Neural crest cell (in vitro differentiated cells): ENCODE measurements around the gene GABARAP. TPM values are rescaled to one million over a fixed set of nuclear protein-coding genes. Genes with fewer than 3 reads are reported as not detected.
A peak's percentile ranks its signal among the peaks of the same experiment; 100 is the strongest.

Experiments
- DNase-seq: peaks from one replicate; pipeline ENCODE4 v3.0.0; 2021; ENCODE audit warnings: low read depth, mixed read lengths, low spot score
- H3K27ac Mint-ChIP-seq: one replicate; pipeline ENCODE4 v1.8.0; 2021; ENCODE audit warnings: mild to moderate bottlenecking, mixed read lengths; ENCODE audit not compliant: unreplicated experiment
- H3K27me3 Mint-ChIP-seq: 2 replicates; pipeline ENCODE4 v1.8.0; 2021; ENCODE audit warnings: low read depth, mild to moderate bottlenecking, mixed read lengths
- H3K36me3 Mint-ChIP-seq: 2 replicates; pipeline ENCODE4 v1.8.0; 2021; ENCODE audit warnings: low read depth, mild to moderate bottlenecking, mixed read lengths
- H3K4me1 Mint-ChIP-seq: 2 replicates; pipeline ENCODE4 v1.8.0; 2021; ENCODE audit warnings: mixed read lengths
- H3K4me3 Mint-ChIP-seq: one replicate; pipeline ENCODE4 v1.8.0; 2021; ENCODE audit warnings: mild to moderate bottlenecking, mixed read lengths
- H3K9me3 Mint-ChIP-seq: 2 replicates; pipeline ENCODE4 v1.8.0; 2021; ENCODE audit warnings: mixed read lengths
- total RNA-seq: library from RNA; stranded (reverse); gene quantifications from 2 replicates; pipeline ENCODE4 v1.2.1, GENCODE V29; 2021
- TF ChIP-seq, protein P1 (sequence below): fragments of 200-600 bp; sonication (generic); conservative IDR thresholded peaks from 2 replicates; pipeline ENCODE4 v1.5.0; 2021; ENCODE audit warnings: antibody characterized with exemption, mild to moderate bottlenecking

Gene GABARAP
- total RNA-seq, 1 donor from 2014 or later = 470 TPM

DNA sequence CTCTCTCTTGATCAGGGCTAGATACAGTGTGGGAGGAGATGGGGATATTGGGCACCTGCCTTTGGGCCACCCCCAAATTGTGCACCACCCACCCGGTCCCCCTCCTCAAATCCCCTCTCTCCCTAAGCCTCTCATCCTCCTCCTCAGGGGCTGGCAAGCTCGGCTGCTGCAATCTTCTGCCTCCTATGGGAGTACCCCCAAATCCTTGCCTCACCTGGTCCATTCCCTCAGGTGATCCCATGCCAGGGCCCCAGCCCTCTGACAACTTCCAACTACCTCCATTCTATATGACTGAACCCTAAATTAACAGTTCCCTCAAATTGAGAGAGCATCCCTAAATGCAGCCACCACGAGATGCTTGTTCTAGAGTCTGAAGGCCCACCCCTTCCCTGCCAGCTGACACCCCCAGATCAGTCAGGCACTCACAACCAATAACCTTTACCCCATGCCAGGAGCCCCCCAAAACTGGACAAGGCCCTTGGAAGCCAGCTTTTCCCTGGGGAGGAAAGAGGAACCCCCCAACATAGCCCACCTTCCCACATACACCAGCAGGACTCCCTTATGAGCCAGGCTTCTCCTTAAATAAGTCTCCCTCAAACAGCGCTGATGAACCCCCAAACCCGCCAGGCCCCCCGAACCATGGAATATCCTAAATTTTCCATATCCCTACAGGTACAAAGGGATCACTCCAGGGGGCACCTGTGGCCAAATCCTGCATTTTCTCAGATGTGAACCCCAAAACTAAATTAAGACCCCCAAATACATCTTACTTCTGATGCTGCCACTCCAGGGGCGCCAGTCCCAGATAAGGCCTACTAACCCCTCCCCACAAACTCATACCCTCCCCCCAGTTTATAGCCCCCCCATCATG is 25.8 kb downstream of the GABARAP start:
- peaks cover 84% of the 10 kb centered on the region for H3K4me1 Mint-ChIP-seq
- peaks cover 50% of the 10 kb centered on the region for H3K27me3 Mint-ChIP-seq
- peak overlapping the region; percentile 91 for H3K27ac Mint-ChIP-seq
- peak overlapping the region; percentile 91 for H3K4me3 Mint-ChIP-seq
- no peaks in the 10 kb centered on the region for H3K36me3 Mint-ChIP-seq
- TF ChIP-seq, protein P1, sequence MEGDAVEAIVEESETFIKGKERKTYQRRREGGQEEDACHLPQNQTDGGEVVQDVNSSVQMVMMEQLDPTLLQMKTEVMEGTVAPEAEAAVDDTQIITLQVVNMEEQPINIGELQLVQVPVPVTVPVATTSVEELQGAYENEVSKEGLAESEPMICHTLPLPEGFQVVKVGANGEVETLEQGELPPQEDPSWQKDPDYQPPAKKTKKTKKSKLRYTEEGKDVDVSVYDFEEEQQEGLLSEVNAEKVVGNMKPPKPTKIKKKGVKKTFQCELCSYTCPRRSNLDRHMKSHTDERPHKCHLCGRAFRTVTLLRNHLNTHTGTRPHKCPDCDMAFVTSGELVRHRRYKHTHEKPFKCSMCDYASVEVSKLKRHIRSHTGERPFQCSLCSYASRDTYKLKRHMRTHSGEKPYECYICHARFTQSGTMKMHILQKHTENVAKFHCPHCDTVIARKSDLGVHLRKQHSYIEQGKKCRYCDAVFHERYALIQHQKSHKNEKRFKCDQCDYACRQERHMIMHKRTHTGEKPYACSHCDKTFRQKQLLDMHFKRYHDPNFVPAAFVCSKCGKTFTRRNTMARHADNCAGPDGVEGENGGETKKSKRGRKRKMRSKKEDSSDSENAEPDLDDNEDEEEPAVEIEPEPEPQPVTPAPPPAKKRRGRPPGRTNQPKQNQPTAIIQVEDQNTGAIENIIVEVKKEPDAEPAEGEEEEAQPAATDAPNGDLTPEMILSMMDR = no peak
- DNase-seq = no peak
- H3K9me3 Mint-ChIP-seq = no peaks in the 10 kb centered on the region

DNA sequence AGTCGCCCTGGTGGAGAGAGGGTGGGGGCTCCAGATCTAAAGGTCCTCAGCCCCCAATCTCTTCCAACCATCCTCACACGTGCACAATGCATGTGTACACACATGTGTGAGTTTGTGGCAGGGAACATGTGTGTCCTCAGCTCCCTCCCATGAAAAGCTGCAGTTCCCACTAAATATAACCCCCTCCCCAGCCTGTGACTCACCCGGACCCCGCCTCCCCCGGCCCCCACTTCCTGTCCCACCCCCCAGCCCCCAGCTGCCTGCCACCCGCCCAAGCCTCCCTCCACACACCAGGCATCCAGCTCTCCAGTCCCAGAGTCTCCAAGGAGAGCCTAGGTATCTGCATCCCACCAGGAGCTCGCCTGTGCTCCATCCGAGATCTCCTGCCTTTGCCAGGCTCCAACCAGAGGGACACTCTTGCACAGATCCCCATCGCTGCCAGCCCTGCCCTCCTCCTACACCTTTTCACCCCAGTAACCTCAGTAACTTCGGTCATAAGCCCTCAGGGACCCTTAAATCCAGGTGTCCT is 26.5 kb downstream of the GABARAP start:
- TF ChIP-seq, protein P1 = no peak
- no peak for DNase-seq
- no peaks in the 10 kb centered on the region for H3K36me3 Mint-ChIP-seq
- H3K4me1 Mint-ChIP-seq = peaks cover 76% of the 10 kb centered on the region
- peaks cover 44% of the 10 kb centered on the region for H3K27me3 Mint-ChIP-seq
- peak overlapping the region; percentile 91 for H3K27ac Mint-ChIP-seq
- H3K4me3 Mint-ChIP-seq = peak overlapping the region; percentile 91
- H3K9me3 Mint-ChIP-seq = no peaks in the 10 kb centered on the region

DNA sequence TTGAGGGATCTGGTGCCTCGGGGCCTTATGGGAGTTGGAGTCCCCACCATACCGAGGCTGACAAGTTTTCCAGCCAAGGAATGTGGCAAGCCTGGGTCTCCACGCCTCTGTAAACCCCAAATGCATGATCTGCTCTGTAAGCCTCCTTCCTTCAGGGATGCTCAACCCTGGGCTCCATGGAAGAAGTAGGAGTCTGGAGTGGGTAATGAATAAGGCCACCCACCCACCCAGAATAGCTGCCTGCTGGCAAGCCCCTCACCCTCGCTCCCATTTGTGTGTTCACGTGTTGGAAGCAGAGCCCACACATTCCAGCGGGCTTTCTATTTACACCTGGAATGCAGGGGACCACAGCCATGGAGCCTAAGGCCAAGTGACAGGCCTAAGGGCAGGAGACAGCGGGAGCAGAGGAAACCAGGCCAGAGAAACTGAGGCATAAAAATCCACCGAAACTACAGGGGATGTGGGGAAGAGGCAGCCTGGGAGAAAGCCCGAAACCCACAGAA is 27.1 kb downstream of the GABARAP start:
- Mint-ChIP-seq H3K27me3 (peaks cover 39% of the 10 kb centered on the region), H3K36me3 (no peaks in the 10 kb centered on the region), H3K27ac (peak overlapping the region; percentile 60), H3K4me3 (peak overlapping the region; percentile 91), H3K4me1 (peaks cover 73% of the 10 kb centered on the region), H3K9me3 (no peaks in the 10 kb centered on the region)
- DNase-seq = no peak
- TF ChIP-seq, protein P1 = no peak

DNA sequence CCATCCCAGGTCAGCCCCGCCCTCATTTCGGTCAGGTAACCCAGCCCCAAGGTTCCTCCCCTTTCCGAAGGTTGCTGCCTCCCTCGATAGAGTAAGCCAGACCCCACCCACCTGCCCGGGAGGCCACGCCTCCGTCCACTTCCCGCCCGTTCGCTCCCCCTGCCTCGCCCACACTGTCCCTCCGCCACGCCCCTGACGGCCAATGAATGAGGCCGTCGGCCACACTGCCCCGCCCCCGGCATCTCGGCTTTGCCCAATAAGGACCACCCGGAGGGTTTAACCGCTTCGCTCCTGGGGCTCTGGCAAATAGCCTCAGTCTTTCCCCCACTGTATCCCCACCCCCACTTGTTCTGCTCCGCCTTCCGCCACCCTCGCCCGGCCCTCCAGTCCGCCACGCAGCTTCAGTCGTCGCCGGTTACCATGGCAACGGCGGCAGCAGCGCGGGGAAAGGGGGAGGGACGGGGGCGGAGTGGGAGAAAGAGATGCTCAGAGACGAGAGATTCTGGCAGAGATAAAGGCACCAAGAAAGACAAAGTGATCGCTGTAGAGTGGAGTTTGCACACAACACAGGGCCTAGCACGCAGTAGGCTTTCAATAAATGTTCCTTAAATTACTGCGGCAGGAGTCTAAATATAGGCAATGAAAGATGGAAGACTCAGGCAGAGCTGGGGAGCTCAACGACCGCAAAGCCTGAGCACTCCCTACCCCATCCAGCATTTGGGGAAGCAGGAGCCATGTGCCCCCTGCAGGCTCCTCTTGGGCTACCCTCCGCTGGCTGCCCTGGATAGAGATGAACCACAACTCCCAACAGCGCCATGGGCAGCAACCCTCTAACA is 27.7 kb downstream of the GABARAP start:
- H3K27me3 Mint-ChIP-seq = peaks cover 35% of the 10 kb centered on the region
- DNase-seq = peak; percentile 100
- no peaks in the 10 kb centered on the region for H3K36me3 Mint-ChIP-seq
- peak overlapping the region; percentile 99 for H3K27ac Mint-ChIP-seq
- H3K4me1 Mint-ChIP-seq = peaks cover 74% of the 10 kb centered on the region
- H3K4me3 Mint-ChIP-seq = peak overlapping the region; percentile 91
- TF ChIP-seq, protein P1 = peak; percentile 70
- no peaks in the 10 kb centered on the region for H3K9me3 Mint-ChIP-seq

DNA sequence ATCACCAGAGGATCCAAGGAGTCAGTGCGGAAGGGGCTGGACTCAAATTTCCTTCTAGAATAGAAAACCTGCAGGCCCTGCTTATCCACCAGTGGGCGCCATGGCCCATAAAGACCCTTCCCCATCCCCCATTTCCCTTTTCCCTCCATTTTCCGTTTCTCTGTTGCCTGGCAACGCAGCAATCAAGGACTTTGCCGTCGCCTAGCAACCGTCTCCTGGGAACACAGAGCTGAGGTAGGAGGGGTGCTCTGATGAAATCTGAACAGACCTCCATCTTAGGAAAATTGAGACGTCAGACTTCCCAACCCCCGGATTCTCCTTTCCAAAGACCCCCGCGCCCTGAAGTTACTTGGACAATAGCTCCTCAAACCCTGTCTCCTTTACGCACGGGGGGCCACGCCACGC is 28.4 kb downstream of the GABARAP start:
- DNase-seq = peak; percentile 96
- Mint-ChIP-seq H3K27ac (peak overlapping the region; percentile 99), H3K36me3 (no peaks in the 10 kb centered on the region), H3K4me3 (peak overlapping the region; percentile 91), H3K27me3 (peaks cover 30% of the 10 kb centered on the region), H3K9me3 (no peaks in the 10 kb centered on the region), H3K4me1 (peaks cover 68% of the 10 kb centered on the region)
- TF ChIP-seq, protein P1 = peak; percentile 77
